Stimulated activated CD4-positive, alpha-beta T cell treated with anti-CD3 and anti-CD28 coated beads, Interleukin-4, amount 100 ng/mL, for 4 hours (primary cell): ENCODE measurements around the gene CAMKMT.

ENCODE experiments used
- DNase-seq, 2 experiments: peaks; one replicate each; pipeline ENCODE4 v3.0.0-alpha.2; 2020

CAMKMT gene

DNA sequence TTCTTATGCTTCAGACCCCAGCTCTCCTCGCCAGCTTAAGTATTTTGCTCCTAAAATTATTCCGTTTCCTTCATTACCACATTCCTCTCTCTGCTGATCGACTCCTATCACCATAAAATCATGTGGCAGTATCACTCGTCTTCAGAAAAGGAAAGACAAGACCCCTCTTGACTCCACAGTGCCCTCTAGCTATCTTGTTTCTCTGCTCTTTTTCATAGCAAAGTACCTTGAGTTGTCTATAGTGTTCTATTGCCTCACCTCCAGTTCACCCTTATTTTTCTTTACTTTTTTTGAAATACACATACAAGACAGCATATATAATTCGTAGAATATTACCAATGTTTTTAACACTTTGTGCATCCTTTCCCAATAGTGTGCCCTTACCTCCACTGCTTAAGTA, 306.6 kb downstream of the CAMKMT start:
- DNase-seq: no peak

DNA sequence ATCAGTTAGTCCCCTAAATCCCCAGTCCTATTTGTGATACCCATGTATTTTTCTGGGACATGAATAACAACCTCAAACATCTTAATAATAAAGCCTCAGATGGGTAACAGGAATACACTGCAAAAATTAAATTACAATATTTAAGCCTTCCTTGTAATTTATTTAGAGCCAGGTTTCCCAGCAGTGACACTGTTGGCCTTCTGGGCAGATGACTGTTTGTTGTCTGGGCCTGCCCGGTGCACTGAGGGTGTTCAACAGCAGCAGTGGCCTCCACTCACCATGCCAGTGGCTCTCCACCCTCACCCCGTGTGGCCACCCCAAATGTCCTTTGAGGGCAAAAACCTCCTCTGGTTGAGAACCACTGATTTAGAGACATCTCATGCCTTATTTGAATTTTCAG, 309.5 kb downstream of the CAMKMT start:
- DNase-seq: no peak

DNA sequence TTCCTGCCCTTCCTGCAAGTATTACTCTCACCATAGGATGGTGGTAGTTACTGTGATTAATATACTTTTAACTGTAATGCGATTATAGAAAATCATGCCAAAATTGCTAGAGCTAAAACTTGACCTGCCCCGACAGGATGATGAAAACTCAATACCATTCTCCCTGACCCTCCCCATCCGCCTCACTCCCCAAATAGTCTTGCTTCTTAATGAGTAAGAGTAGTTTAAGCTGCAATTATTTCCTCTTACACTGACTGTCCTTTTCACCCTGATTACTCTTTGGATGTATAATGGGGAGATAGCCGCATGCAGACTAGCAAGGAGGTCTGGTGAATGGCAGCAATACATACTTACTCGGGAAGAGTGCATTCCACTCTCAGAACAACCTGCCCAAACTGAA, 310.2 kb downstream of the CAMKMT start:
- DNase-seq: no peak

DNA sequence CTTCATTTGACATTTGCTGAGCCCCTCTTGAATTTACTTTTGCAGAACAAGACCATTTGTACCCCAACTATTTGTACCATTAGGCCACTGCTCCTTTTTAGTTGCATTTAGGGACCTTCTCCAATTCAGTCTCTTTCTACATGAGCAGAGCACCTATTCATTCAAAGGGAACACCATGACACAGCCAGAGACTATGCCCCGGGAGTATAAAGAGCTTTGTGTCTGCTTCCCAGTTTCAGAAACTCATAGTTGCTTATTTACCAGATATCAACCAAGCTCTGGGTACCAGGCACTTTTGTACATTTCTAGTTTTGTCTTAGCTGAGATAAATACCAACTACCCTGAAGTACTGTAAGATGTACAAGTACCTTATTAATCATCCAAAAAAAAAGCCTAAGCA, 310.7 kb downstream of the CAMKMT start:
- no peak for DNase-seq

DNA sequence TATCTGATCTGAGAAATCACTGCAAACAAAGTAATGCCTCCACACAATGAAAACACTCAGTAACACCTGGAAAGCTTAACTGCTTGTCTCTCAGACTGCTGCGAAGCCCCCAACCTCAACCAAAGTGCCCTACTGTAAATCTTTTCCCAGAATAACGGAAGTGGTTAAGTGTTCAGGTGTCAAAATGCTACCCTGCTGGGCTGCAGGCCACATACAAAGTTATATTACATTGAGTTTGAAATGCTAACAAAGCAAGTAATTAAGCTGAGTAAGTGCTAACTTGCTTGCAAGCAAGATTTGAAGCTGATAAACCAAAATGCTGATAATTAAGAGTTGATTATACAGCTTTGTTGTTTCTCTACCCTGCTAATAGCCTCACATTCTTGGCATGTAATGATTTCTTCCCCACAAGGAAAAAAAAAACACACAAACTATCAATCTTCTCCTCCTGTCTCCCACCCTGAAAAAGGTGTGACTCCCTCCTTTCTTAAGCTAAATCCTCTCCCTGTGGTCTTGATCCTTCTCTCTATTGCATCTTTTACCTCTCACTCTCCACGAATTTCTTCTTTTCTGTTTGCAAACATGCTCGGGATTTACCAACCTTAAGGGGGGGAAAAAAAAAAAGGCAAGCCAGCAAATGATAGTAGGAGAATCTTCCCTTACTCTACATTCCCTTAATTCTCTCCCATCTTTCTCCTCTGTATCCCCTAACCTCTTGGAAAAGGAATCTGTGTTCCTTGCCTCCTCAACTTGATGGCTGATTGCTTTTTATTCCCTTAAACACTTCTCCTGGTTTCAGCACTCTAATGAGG, 312.9 kb downstream of the CAMKMT start:
- DNase-seq: no peak

DNA sequence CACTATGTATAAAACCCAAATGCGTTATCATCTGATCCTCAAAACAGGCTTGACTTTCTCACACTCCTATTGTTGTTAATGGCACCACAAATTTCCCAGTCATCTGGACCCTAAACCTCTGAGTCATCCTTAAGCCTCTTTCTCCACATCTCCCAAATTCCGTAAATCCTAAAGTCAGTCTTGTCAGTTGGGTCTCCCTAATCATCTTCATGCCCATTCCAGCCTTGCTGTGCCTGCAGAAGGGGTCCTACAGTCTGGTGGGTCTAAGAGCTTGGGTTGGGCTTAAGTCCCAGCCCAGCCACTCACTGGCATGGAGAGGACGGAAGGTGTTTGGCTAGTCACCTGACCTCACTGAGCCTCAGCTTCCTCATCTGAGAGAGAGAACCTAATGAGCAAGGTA, 314.6 kb downstream of the CAMKMT start:
- DNase-seq: no peak

DNA sequence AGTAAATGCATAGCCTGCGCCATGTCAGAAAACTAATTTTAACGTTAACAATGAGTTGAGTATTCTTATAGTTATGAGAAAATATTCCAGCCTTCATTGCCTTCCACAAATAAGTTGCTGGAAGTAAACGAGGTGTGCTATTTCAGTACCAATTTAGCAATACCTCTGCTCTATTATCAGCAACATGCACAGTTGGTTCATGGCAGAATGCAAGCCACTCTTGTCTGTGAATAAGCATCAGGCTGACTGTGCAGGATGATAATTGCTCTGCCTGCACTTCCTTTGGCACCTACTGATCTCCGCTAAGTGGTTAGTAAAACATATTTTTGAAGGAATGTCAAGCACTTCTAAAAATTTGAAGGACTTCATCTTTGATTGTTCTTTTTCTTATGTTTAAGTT, 317.8 kb downstream of the CAMKMT start:
- DNase-seq: no peak

DNA sequence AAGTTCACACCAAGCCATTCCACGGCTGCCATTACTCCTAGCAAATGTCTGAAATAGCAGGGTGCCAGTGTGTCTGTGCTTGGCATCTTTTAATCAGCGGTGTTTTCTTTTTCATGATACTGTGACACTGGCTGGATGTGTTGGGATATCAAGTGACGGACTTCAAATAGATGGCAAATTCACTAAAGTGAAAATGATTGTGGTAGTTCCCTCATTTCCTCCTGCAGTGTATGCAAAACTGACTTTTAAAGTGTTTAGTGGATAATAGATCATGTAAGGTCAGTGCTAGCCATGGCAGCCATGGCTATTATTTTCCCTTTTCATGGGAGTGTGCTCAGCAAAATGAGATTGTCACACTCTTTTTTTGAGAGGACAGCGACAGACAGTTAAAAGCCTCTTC, 318.2 kb downstream of the CAMKMT start:
- DNase-seq: no peak

DNA sequence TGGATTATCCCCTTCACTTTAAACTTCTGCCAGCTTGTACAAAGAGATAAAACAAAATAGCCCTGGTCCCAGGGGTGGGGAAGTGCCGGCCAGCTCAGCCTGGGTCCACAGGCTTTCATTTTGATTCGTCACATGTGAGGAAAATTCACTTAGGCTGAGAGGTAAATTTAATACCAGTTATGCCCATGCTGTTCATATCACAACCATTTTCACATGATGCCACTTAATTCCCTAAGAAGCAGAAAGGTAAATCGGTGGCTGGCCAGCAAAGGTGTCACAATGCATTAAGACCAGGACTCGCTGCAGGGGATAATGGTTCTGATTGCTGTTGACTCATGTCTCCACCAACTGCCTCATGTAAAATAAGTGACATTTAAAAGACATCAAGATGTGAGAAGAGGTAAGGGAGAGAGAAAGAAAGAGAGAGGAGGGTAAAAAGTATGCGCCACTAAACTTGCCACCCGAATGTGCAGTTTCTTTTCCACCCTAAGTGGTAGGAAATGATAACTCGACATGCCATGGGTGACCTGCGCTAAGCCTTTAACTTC, 318.8 kb downstream of the CAMKMT start:
- DNase-seq: no peak

DNA sequence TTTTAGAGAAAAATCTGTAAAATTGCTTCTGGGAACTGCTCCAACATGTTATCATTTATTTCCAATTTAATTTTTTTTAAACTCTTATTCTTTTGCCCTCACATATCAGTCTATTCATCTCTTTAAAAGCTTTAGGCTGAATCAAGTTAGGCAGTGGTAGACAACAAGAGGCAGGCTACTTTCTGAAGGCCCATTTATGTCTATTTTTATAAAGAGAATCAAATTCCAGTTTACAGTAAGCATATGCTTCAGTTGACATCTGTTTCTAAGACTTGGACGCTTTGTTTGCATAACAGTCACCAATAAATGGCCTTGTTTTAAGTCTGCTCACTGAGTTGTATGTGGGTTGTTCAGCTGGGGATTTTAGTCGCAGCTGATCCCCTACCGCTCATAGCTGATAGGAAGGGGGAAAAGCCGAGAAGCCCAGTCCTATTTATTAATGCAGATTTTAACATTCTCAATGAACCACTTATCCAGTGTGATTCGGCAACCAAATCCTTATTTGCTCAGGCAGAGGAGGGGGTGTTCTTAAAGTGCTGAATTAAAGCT, 319.3 kb downstream of the CAMKMT start:
- DNase-seq: no peak

DNA sequence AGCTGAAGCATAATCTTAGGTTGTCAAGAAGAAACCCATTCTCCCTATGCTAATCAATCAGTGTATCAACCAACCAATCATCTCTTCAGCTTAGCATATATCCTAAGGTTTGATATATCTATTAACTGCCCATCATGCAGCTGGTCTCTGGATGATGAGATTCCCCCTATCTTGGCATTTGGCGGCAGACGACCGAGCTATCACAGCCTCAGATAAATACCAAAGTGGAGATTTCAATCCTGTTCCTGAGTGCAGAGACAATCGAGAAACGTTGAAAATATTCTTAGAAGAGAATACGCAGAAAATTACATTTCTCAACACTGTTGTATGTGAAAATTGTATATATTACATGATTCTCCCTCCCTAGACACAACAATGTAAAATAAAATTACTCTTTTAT, 320.7 kb downstream of the CAMKMT start:
- no peak for DNase-seq

DNA sequence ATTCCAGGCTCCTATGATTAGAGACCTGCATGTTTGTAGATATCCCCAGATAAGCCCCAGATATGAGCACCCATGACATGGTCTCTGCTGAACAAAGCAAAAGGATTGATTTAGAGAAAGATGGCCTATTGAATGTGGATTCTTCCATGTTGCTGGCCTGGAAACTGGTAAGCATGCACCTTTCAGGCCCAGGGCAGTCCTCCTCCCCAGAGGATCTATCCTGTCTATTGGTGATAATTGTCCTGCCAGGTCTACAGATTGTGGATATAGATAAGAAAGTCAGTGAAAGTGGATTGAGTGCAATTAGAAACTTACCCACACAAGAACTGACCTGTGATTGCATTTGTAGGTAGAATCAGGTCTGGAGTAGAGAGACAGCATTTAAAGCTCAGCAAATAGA, 322.8 kb downstream of the CAMKMT start:
- DNase-seq: no peak

DNA sequence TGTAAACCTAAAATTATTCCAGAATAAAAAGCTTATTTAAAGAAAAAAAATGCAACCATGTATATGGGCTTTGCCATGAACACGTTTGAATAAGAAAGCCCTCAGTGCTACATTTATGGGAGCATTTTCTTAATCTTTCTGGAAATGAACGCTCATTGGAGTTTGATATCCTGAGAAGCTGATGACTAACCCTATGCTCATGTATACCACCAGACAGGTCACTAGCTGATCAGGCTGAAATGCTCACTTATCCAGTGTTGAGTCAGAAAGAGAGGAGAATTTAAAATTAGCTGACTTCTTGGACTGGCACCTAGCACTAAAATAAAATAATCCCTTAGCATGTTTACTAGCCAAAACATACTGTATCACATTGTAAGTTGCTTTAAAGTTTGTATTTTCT, 324.8 kb downstream of the CAMKMT start:
- DNase-seq: no peak

DNA sequence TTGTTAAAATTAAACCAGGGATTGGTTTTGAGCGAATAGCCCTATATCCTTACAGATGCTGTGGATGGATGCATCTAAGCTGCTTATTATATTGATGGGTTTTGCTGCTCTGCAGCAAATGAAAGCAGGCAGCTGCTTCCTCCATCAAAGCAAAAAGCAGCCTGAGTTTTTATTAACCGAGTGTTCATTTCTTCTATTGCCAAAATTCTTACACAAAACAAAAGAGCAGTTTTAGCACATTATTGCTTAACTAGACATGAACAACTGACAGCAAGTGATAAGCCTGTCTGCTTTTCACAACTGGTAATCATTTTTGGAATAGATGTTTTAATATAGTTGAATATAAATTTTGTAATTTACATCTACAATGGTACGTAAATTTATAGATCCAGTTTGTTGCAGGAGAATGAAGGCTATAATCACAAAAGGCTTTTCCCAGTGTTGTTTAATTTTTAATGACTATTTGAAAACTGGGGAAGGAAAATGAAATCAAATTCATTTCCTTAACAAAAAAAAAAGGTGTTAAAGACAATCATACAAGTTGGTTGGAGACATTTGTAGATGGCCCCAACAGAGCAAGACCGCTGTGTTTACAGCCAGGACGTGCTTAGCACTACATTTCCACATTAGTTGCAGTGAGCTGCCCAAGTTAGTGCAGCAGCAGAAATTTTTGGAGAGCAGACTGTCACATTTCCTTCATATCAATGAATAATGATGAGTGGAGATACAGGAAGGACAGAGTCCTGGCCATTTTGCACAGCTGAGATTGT, 326.1 kb downstream of the CAMKMT start:
- DNase-seq: no peak

DNA sequence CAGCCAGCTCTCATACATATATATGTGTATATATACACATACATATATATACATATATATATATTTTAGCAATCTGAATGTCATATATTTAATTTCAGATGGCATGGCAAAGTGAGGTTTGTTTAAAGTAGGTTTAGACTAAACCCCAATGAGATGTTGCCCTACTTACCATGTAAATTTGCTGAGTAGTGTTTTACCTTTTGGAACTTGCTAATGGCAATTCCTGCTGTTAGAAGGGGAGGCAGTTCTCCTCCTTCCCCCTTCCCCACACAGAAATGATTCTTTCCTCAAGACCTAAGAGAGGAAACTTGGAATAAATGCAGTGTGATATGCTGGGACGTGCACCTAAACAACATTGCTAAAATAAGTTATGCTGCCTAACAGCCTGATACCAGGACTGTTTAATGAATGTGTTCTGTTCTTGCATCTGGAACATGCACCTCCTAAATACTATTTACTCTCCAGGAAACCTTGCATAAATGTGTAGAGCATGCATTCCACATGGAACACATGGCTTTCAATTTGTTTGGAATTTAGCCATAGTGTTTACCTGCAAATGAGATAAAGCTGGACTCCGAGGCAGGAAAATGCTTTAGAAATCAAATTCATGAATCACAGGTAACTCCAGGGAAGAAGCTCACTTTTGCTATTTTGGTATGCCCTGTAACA, 326.8 kb downstream of the CAMKMT start:
- DNase-seq: no peak

DNA sequence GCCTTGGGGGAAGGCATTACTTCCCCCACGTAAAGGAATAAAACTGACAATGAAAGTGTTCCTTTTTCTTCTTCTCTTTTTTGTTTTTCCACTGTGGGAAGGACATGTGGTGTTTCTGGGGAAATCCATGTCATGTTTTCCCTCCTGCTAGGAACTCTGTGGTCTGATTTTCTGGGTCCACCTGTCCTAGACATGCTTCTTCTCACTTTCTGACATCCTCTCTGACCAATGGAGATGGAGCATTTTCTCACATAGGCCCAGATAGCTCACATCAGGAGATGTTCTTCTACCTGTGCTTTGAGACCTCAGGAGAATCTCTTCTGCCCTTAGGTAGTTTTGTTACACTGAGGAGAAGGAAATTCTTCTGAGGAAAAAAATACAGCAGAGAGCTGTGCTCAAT, 327.8 kb downstream of the CAMKMT start:
- DNase-seq: no peak

DNA sequence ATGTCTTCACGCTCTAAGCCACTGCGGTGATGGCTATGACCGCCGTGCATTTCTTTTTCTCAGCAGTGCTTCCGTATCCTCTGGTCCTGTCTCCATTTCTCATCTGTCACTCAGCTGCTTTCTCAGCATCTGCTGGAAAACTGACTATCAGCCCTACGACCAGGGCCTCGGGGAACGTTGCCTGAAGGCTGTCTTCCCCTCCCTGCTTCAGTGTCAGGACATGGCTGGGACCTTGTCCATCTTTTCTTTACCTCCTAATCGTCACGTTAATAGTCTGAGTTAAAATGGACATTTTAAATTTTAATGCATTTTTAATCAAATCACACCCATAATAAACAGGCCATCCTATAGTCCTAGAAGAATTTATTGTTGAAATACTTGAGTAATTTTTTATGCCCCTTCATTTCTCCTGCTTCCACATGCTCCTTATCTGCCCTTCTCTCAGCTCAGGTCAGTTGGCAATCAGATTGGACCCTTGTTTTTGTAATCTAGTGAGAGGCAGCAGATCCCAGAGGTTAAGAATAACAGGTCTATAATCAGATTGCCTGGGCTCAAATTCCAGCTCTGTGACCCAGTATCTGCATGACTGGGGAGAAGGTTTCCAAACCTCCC, 329.5 kb downstream of the CAMKMT start:
- DNase-seq: no peak

DNA sequence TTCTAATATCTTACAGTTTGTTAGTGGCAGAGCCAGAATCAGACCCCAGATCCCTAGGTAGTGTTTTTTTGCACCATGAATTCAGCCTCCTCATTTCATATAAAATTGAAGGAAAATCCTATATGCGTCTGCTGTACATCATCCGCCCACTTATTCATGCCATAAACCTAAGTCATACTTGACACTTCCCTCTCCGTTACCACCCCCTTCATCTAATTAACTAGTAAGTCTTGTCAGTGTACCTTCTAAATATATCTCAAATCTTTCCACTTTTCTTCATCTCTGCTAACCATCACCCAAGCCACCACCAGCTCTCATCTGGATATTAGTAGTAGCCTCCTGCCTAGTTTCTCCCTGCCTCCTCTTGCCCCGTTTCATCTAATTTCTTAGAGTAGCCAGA, 331.1 kb downstream of the CAMKMT start:
- DNase-seq: no peak

DNA sequence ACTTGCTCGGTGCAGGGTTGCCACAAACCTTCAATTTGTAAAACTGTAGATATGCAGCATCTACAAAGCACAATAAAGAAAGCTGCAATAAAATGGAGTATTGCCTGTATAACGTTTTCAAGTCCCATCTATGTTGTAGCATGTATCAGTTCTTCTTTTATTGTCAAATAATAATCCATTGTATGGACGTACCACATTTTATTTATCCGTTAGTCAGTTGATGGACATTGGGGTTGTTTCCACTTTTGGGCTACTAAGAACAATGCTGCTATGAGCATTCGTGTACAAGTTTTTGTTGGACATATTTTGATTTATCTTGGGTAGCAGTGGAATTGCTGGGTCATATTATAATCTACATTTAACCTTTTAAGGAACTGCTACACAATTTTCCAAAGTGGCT, 339.1 kb downstream of the CAMKMT start:
- no peak for DNase-seq

DNA sequence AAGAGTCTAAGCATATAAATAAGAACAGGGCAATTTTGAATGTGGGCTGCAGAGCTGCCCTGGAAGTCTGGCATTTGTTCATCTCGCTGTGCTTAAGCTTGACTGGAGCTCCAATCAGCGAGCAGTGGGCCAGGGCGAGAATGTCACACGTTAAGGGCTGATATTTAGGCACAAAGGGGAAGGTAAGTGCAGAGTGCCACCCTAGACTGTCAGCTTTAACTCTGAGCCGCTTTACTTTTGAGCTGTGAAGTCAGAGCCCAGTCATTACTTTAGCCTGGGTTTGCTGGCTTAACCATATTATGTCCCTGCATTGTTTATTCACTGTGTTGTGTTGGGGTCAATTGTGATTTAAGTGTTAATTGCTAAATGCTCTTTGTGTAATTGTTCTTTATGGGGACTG, 343.6 kb downstream of the CAMKMT start:
- no peak for DNase-seq

DNA sequence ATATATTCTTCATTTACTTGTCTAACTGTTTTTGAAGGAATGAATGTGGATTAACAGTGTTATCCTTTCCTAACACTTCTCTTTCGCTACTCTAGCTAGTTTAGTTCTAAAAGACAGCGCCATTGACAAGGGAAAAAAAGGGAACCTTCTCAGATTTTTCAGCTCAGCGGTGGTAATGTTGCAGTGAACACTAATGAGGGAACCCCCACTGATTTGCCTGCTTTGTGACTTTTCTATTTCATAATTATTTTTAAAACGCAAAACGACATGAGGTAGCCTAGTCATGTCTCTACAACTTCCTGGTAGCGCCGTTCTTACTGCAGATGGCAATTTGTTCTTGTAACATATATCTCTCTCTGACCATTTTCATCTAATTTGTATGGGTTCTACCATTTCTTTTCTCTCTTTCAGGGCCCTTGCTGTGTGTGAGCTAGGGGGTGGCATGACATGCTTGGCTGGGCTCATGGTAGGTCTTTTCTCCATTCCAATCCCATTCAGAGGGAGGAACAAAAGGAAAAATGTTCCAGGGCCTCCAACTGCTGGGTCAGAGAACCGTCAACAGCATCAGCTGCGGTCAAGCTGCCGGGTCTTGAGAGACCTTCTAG, 344.2 kb downstream of the CAMKMT start:
- no peak for DNase-seq
